ENCODE data around the gene OR7D2. TPM values are rescaled to one million over a fixed set of nuclear protein-coding genes. Genes with fewer than 3 reads are reported as not detected.

The OR7D2 gene
- total RNA-seq, 1 donor from 2014 or later = 1.2 TPM

GRCh38 chr19:9165261-9165660 is 13.5 kb upstream of the OR7D2 start:
- no peak overlapping the region for H3K4me3 Mint-ChIP-seq (ENCODE audit: low read depth)
- peaks cover 47% of the 10 kb centered on the region for H3K36me3 Mint-ChIP-seq (ENCODE audit: insufficient read depth)
- DNase-seq (ENCODE audit: low spot score, unreplicated experiment) = no peak
- no peak overlapping the region for H3K27ac Mint-ChIP-seq
- no peak for TF ChIP-seq CTCF (IDR thresholded peaks at IDR 0.05; ENCODE audit: unreplicated experiment)
- H3K9me3 Mint-ChIP-seq (ENCODE audit: low read depth) = peaks cover 19% of the 10 kb centered on the region
- no peaks in the 10 kb centered on the region for H3K27me3 Mint-ChIP-seq
- H3K4me1 Mint-ChIP-seq (ENCODE audit: low read depth) = no peaks in the 10 kb centered on the region

GRCh38 chr19:9166846-9167245 is 11.9 kb upstream of the OR7D2 start:
- no peak overlapping the region for H3K4me3 Mint-ChIP-seq (ENCODE audit: low read depth)
- H3K4me1 Mint-ChIP-seq (ENCODE audit: low read depth) = no peaks in the 10 kb centered on the region
- DNase-seq (ENCODE audit: low spot score, unreplicated experiment) = no peak
- H3K9me3 Mint-ChIP-seq (ENCODE audit: low read depth) = peaks cover 6% of the 10 kb centered on the region
- H3K27ac Mint-ChIP-seq = no peak overlapping the region
- H3K36me3 Mint-ChIP-seq (ENCODE audit: insufficient read depth) = peaks cover 31% of the 10 kb centered on the region
- H3K27me3 Mint-ChIP-seq = no peaks in the 10 kb centered on the region
- no peak for TF ChIP-seq CTCF (IDR thresholded peaks at IDR 0.05; ENCODE audit: unreplicated experiment)

- Mint-ChIP-seq H3K9me3 (ENCODE audit: low read depth) (peaks cover 4% of the 10 kb centered on the region), H3K4me1 (ENCODE audit: low read depth) (no peaks in the 10 kb centered on the region), H3K4me3 (ENCODE audit: low read depth) (no peak overlapping the region), H3K27ac (no peak overlapping the region), H3K36me3 (ENCODE audit: insufficient read depth) (peaks cover 14% of the 10 kb centered on the region), H3K27me3 (no peaks in the 10 kb centered on the region)
- TF ChIP-seq CTCF (IDR thresholded peaks at IDR 0.05; ENCODE audit: unreplicated experiment) = no peak
- no peak for DNase-seq (ENCODE audit: low spot score, unreplicated experiment)
Observed at GRCh38 chr19:9171393-9171991, 7.3 kb upstream of the OR7D2 start.

GRCh38 chr19:9175326-9175725 is 3.5 kb upstream of the OR7D2 start:
- peaks cover 13% of the 10 kb centered on the region for H3K9me3 Mint-ChIP-seq (ENCODE audit: low read depth)
- no peaks in the 10 kb centered on the region for H3K27me3 Mint-ChIP-seq
- H3K36me3 Mint-ChIP-seq (ENCODE audit: insufficient read depth) = peaks cover 15% of the 10 kb centered on the region
- TF ChIP-seq CTCF (IDR thresholded peaks at IDR 0.05; ENCODE audit: unreplicated experiment) = no peak
- DNase-seq (ENCODE audit: low spot score, unreplicated experiment) = no peak
- no peaks in the 10 kb centered on the region for H3K4me1 Mint-ChIP-seq (ENCODE audit: low read depth)
- no peak overlapping the region for H3K27ac Mint-ChIP-seq
- H3K4me3 Mint-ChIP-seq (ENCODE audit: low read depth) = no peak overlapping the region

GRCh38 chr19:9183000-9183399 is 4.2 kb downstream of the OR7D2 start:
- peaks cover 23% of the 10 kb centered on the region for H3K9me3 Mint-ChIP-seq (ENCODE audit: low read depth)
- no peak for TF ChIP-seq CTCF (IDR thresholded peaks at IDR 0.05; ENCODE audit: unreplicated experiment)
- H3K36me3 Mint-ChIP-seq (ENCODE audit: insufficient read depth) = peaks cover 13% of the 10 kb centered on the region
- H3K27ac Mint-ChIP-seq = no peak overlapping the region
- no peaks in the 10 kb centered on the region for H3K4me1 Mint-ChIP-seq (ENCODE audit: low read depth)
- DNase-seq (ENCODE audit: low spot score, unreplicated experiment) = no peak
- H3K27me3 Mint-ChIP-seq = no peaks in the 10 kb centered on the region
- H3K4me3 Mint-ChIP-seq (ENCODE audit: low read depth) = no peak overlapping the region

All from progenitor cell of endocrine pancreas (in vitro differentiated cells).